B cell (primary cell): ENCODE measurements around the gene CD58. TPM values are rescaled to one million over a fixed set of nuclear protein-coding genes. Genes with fewer than 3 reads are reported as not detected.

ENCODE experiments used
- ATAC-seq: fragments of 200-7000 bp; cut with Tn5 transposase; one replicate; pipeline ENCODE4 v1.10.0; 2021; ENCODE audit warnings: low read depth, mild to moderate bottlenecking, moderate number of reproducible peaks, moderate library complexity
- CTCF ChIA-PET: fragments of 350-600 bp; sonication (Branson Sonifier 250); formaldehyde crosslinking; loops from one replicate; lab custom pipeline; 2021; ENCODE audit warnings: antibody characterized with exemption, inconsistent platforms; lab: Charles Lee
- POLR2A ChIA-PET: fragments of 350-600 bp; sonication (Branson Sonifier 250); formaldehyde crosslinking; loops from one replicate; lab custom pipeline; 2021; ENCODE audit warnings: antibody characterized with exemption; lab: Charles Lee
- DNase-seq: peaks from one replicate; pipeline ENCODE4 v3.0.0; 2013
- H2AFZ ChIP-seq: 2 replicates; pipeline ENCODE4 v1.6.1; 2012; ENCODE audit warnings: mild to moderate bottlenecking, low read depth, low read length; ENCODE audit not compliant: insufficient read depth, poor library complexity, severe bottlenecking
- H3K27ac ChIP-seq, 2 donors: 1 replicate in 1 of 2; 2 replicates in 1 of 2; pipeline ENCODE4 v1.5.1; 2012 to 2013; ENCODE audit warnings: low read length in 2 of 2, mild to moderate bottlenecking in 2 of 2, moderate library complexity in 1 of 2
- H3K27me3 ChIP-seq, 4 experiments: fragments of 200-600 bp in 1 of 4; sonication (generic) in 1 of 4; replicated peaks in 1 of 4; 1 replicate in 2 of 4; 2 replicates in 2 of 4; pipeline versions ENCODE4 v1.6.1 to v1.7.0; 2013 to 2016; ENCODE audit warnings: low read length in 3 of 4, mild to moderate bottlenecking in 2 of 4, mixed read lengths in 1 of 4, moderate library complexity in 1 of 4; ENCODE audit not compliant: insufficient read depth in 4 of 4, control insufficient read depth in 3 of 4; ENCODE audit errors: control extremely low read depth in 1 of 4
- H3K36me3 ChIP-seq, 2 experiments: replicated peaks in 1 of 2; 1 replicate in 1 of 2; 2 replicates in 1 of 2; pipeline versions ENCODE4 v1.6.1 to v1.7.1; 2013; ENCODE audit warnings: low read length in 1 of 2; ENCODE audit not compliant: insufficient read depth in 2 of 2, control insufficient read depth in 1 of 2; ENCODE audit errors: control extremely low read depth in 1 of 2, extremely low read depth in 1 of 2
- H3K4me1 ChIP-seq, 2 donors: fragments of 200-600 bp in 1 of 2; sonication (generic) in 1 of 2; 1 replicate in 1 of 2; 2 replicates in 1 of 2; pipeline versions ENCODE4 v1.5.1 to v1.6.1; 2013 to 2017; ENCODE audit warnings: low read length in 2 of 2; ENCODE audit not compliant: control insufficient read depth in 2 of 2, insufficient read depth in 2 of 2
- H3K4me2 ChIP-seq: replicated peaks from 2 replicates; pipeline ENCODE3; 2012; ENCODE audit warnings: mild to moderate bottlenecking, low read depth, low read length; ENCODE audit not compliant: poor library complexity, severe bottlenecking
- H3K4me3 ChIP-seq, 5 experiments: fragments of 200-600 bp in 1 of 5; sonication (generic) in 1 of 5; 1 replicate in 3 of 5; 2 replicates in 2 of 5; pipeline versions ENCODE4 v1.5.1 to v1.7.0; 2011 to 2016; ENCODE audit warnings: low read length in 4 of 5, mild to moderate bottlenecking in 4 of 5, low read depth in 2 of 5, control low read depth in 1 of 5, moderate library complexity in 1 of 5; ENCODE audit not compliant: insufficient read depth in 1 of 5; ENCODE audit errors: control extremely low read depth in 1 of 5, extremely low read depth in 1 of 5
- H3K79me2 ChIP-seq: fragments of 200-600 bp; sonication (generic); one replicate; pipeline ENCODE4 v1.6.0; 2016; ENCODE audit warnings: low read length; ENCODE audit not compliant: control insufficient read depth, insufficient read depth
- H3K9ac ChIP-seq: fragments of 200-600 bp; sonication (generic); 2 replicates; pipeline ENCODE4 v1.6.1; 2017; ENCODE audit warnings: mild to moderate bottlenecking, low read length, moderate library complexity
- H3K9me3 ChIP-seq, 3 donors: one replicate each; pipeline versions ENCODE4 v1.6.1 to v1.7.1; 2013; ENCODE audit warnings: low read length in 2 of 3; ENCODE audit not compliant: control insufficient read depth in 2 of 3, insufficient read depth in 1 of 3; ENCODE audit errors: control extremely low read depth in 1 of 3
- H4K20me1 ChIP-seq: 2 replicates; pipeline ENCODE4 v1.6.0; 2012; ENCODE audit warnings: mild to moderate bottlenecking, low read length; ENCODE audit not compliant: insufficient read depth, control insufficient read depth, poor library complexity, severe bottlenecking
- H3K27ac Mint-ChIP-seq: one replicate; pipeline ENCODE4 v1.8.0; 2021; ENCODE audit warnings: mixed read lengths
- H3K27me3 Mint-ChIP-seq: one replicate; pipeline ENCODE4 v1.8.0; 2021; ENCODE audit warnings: mixed read lengths
- H3K4me1 Mint-ChIP-seq: one replicate; pipeline ENCODE4 v1.8.0; 2021; ENCODE audit warnings: mixed read lengths
- H3K4me3 Mint-ChIP-seq: one replicate; pipeline ENCODE4 v1.8.0; 2021; ENCODE audit warnings: mixed read lengths
- H3K9me3 Mint-ChIP-seq: one replicate; pipeline ENCODE4 v1.8.0; 2022; ENCODE audit warnings: mixed read lengths; ENCODE audit not compliant: insufficient read depth
- CTCF ChIP-seq: fragments of 200-600 bp; IDR thresholded peaks from one replicate; pipeline ENCODE4 v1.8.0; 2022; ENCODE audit warnings: antibody characterized with exemption, mild to moderate bottlenecking
- EZH2 ChIP-seq: IDR thresholded peaks from 2 replicates; pipeline ENCODE4 v1.6.1; 2012; ENCODE audit warnings: borderline replicate concordance, low read depth, mild to moderate bottlenecking, moderate library complexity, low read length; ENCODE audit not compliant: insufficient read depth, poor library complexity, severe bottlenecking
- WGBS: methylation state at CpG from one replicate; pipeline ENCODE4 v1.1.5; 2013; ENCODE audit warnings: missing lambda C conversion rate; ENCODE audit not compliant: insufficient coverage; 5-methylcytosine and 5-hydroxymethylcytosine counted together
- intact Hi-C: fragments of 100-400 bp; cut with micrococcal nuclease; formaldehyde crosslinking; loops from one replicate; pipeline ENCODE4 v1.10.0; 2022
- polyA plus RNA-seq: library from polyadenylated mRNA; depleted of rRNA; stranded (reverse); fragments of >200 nt; gene quantifications from 2 replicates; pipeline ENCODE4 v1.2.3, GENCODE V29; 2012
- total RNA-seq, 2 donors: library from RNA; stranded (reverse); fragments of 120-200 nt in 1 of 2; gene quantifications; 1 replicate in 1 of 2; 2 replicates in 1 of 2; pipeline versions ENCODE4 v1.2.3 to v1.2.4, GENCODE V29; 2013 to 2022

The CD58 gene
- total and polyA plus RNA-seq, 2 donors (not counting 1 experiment from before 2014, with no cell fraction given), result 12.3 to 47.6 TPM

GRCh38 chr1:116567790-116568661 is 2.8 kb downstream of the CD58 start:
- ATAC-seq, result no peak
- Histone ChIP-seq H3K27me3 (no peaks in the 10 kb centered on the region), H3K36me3 (peaks cover 0 to 3% of the 10 kb centered on the region in 2 experiments), H2AFZ (no peak overlapping the region), H3K4me3 (no peak overlapping the region), H3K4me1 (peaks cover 9 to 33% of the 10 kb centered on the region in 2 donors), H3K79me2 (peaks cover 43% of the 10 kb centered on the region), H4K20me1 (no peaks in the 10 kb centered on the region), H3K27ac (no peak overlapping the region), H3K9me3 (peaks cover 0 to 14% (median 10%) of the 10 kb centered on the region in 3 donors), H3K9ac (no peak overlapping the region), H3K4me2 (no peak overlapping the region)
- peaks cover 64% of the 10 kb centered on the region for H3K4me1 Mint-ChIP-seq
- peak overlapping the region; percentile 96 for H3K4me3 Mint-ChIP-seq
- WGBS, result 40% methylated on average over 1 of the region's 4 CpGs
- ChIA-PET POLR2A (interaction anchor here (0.7 to 1.8 kb wide), 3 partner anchors 10 to 64 kb away, joined by 4 to 8 read pairs (median 7); no protein-coding TSS in a partner anchor), CTCF (interaction anchor here (0.7 to 3.9 kb wide), 7 partner anchors 10 to 429 kb away, joined by 3 to 27 read pairs (median 3); no protein-coding TSS in a partner anchor)
- peaks cover 8% of the 10 kb centered on the region for H3K9me3 Mint-ChIP-seq
- DNase-seq, result no peak
- no peaks in the 10 kb centered on the region for H3K27me3 Mint-ChIP-seq
- peak overlapping the region; percentile 94 for H3K27ac Mint-ChIP-seq
- TF ChIP-seq EZH2 (no peak), CTCF (no peak)
- intact Hi-C loops, result loop anchor here (1.0 kb wide), 1 partner anchor 8 kb away; no protein-coding TSS in a partner anchor

GRCh38 chr1:116565222-116565621 is 5.6 kb downstream of the CD58 start:
- peaks cover 0 to 3% of the 10 kb centered on the region in 2 experiments for H3K36me3 ChIP-seq
- H2AFZ ChIP-seq, result no peak overlapping the region
- H3K9me3 ChIP-seq, result peaks cover 0 to 18% (median 13%) of the 10 kb centered on the region in 3 donors
- no peaks in the 10 kb centered on the region for H3K27me3 ChIP-seq
- CTCF ChIA-PET, result interaction anchor here (1.4 kb wide), 1 partner anchor 426 kb away, joined by 3 read pairs; no protein-coding TSS in a partner anchor
- no peaks in the 10 kb centered on the region for H4K20me1 ChIP-seq
- H3K27ac Mint-ChIP-seq, result peak overlapping the region; percentile 27
- WGBS, result 75% methylated on average over 1 of the region's 1 CpG
- intact Hi-C loops, result no loop called here
- peak overlapping the region; percentile 6 for H3K4me3 Mint-ChIP-seq
- peaks cover 9 to 30% of the 10 kb centered on the region in 2 donors for H3K4me1 ChIP-seq
- no peak for TF ChIP-seq EZH2
- TF ChIP-seq CTCF, result no peak
- no peak overlapping the region for H3K9ac ChIP-seq
- no peak overlapping the region for H3K4me3 ChIP-seq
- H3K4me2 ChIP-seq, result no peak overlapping the region
- no peak for DNase-seq
- peaks cover 8% of the 10 kb centered on the region for H3K9me3 Mint-ChIP-seq
- H3K79me2 ChIP-seq, result peaks cover 51% of the 10 kb centered on the region
- H3K4me1 Mint-ChIP-seq, result peaks cover 75% of the 10 kb centered on the region
- H3K27me3 Mint-ChIP-seq, result no peaks in the 10 kb centered on the region
- no peak overlapping the region for H3K27ac ChIP-seq
- no peak for ATAC-seq
- POLR2A ChIA-PET, result no interaction called here
